Measurements from ENCODE around the gene DLGAP3. TPM values are rescaled to one million over a fixed set of nuclear protein-coding genes. Genes with fewer than 3 reads are reported as not detected.

DLGAP3 gene
- total RNA-seq, 1 experiment from 2014 or later, result 7.3 TPM

- no peak overlapping the region for H3K23ac ChIP-seq (ENCODE audit: insufficient read length, low read depth, low read length)
- no peak overlapping the region for H3K14ac ChIP-seq (ENCODE audit: insufficient read depth, low read length)
- H2AK5ac ChIP-seq (ENCODE audit: insufficient read length, low read length), result no peak overlapping the region
- H3K4me1 ChIP-seq (ENCODE audit: insufficient read depth, low read length), result no peaks in the 10 kb centered on the region
- no peak overlapping the region for H4K8ac ChIP-seq (replicated peaks; ENCODE audit: insufficient read length, low read depth, low read length)
- no peak overlapping the region for H3K4me3 Mint-ChIP-seq
- TF ChIP-seq CTCF (conservative IDR thresholded peaks at IDR 0.05), result no peak
- no CpG with 5 or more reads among the region's 1 CpG for WGBS (ENCODE audit: extremely low coverage, insufficient read length, low lambda C conversion rate)
- H2BK20ac ChIP-seq (ENCODE audit: low read depth, low read length, poor library complexity, severe bottlenecking), result no peak overlapping the region
- no peak overlapping the region for H3K56ac ChIP-seq (ENCODE audit: insufficient read length, low read depth, low read length)
- H3K27ac Mint-ChIP-seq, result peak overlapping the region in 1 of 3 experiments; percentile 78; a peak in 1 of 7 replicates
- no peaks in the 10 kb centered on the region for H3K23me2 ChIP-seq (ENCODE audit: insufficient read length, low read depth, low read length, poor library complexity, severe bottlenecking)
- H2BK120ac ChIP-seq (ENCODE audit: low read depth, low read length, poor library complexity, severe bottlenecking), result no peak overlapping the region
- no peak overlapping the region for H3T11ph ChIP-seq (ENCODE audit: low read length)
- no peaks in the 10 kb centered on the region for H3K27me3 ChIP-seq (ENCODE audit: insufficient read depth, low read length)
- H3K79me2 ChIP-seq (ENCODE audit: insufficient read depth, low read length), result no peaks in the 10 kb centered on the region
- H2BK5ac ChIP-seq (ENCODE audit: insufficient read length, low read length), result no peak overlapping the region
- no peaks in the 10 kb centered on the region for H3K36me3 Mint-ChIP-seq (ENCODE audit: insufficient read depth in 1 of 3, low read depth in 3 of 3)
- no peak overlapping the region for H3K27ac ChIP-seq (ENCODE audit: insufficient read length, low read depth, low read length)
- H2AFZ ChIP-seq (ENCODE audit: low read length), result no peak overlapping the region
- no peak overlapping the region for H3K18ac ChIP-seq (ENCODE audit: insufficient read length, low read depth, low read length)
- H3K4ac ChIP-seq (ENCODE audit: low read depth, low read length), result no peak overlapping the region
- H3K27me3 Mint-ChIP-seq (ENCODE audit: low read depth), result peaks cover 19% of the 10 kb centered on the region
- no peak overlapping the region for H3K4me2 ChIP-seq (ENCODE audit: insufficient read depth, insufficient read length, low read length)
- H2BK15ac ChIP-seq (ENCODE audit: low read depth, low read length), result no peak overlapping the region
- no peak overlapping the region for H4K91ac ChIP-seq (ENCODE audit: insufficient read length, low read depth, low read length)
- H3K79me1 ChIP-seq (ENCODE audit: insufficient read depth, low read depth, low read length, poor library complexity, severe bottlenecking), result no peaks in the 10 kb centered on the region
- H4K5ac ChIP-seq (ENCODE audit: insufficient read length, low read depth, low read length), result no peak overlapping the region
- no peak overlapping the region for H2BK12ac ChIP-seq (ENCODE audit: insufficient read length, low read depth, low read length)
- no peaks in the 10 kb centered on the region; a peak in 1 of 5 replicates for H3K9me3 Mint-ChIP-seq
- DNase-seq, result no peak
- H3K9me3 ChIP-seq (ENCODE audit: control insufficient read depth, low read depth, low read length), result no peaks in the 10 kb centered on the region
- H3K4me1 Mint-ChIP-seq, result peaks cover 0 to 4% of the 10 kb centered on the region in 2 experiments; a peak in 1 of 4 replicates
- H4K20me1 ChIP-seq (ENCODE audit: control insufficient read depth, insufficient read depth, insufficient read length), result no peaks in the 10 kb centered on the region
- no peak overlapping the region for H3K9ac ChIP-seq (ENCODE audit: extremely low read depth, insufficient read length, low read length)
Observed at GRCh38 chr1:34906222-34906621, 23.2 kb downstream of the DLGAP3 start.
